Coronary artery (tissue), 2 donors: ENCODE data around the gene MEA1.
A peak's percentile ranks its signal among the peaks of the same experiment; 100 is the strongest.

ENCODE experiments used
- DNase-seq: peaks from one replicate; pipeline ENCODE4 v3.0.0-alpha.2; 2017; ENCODE audit warnings: low spot score
- H3K27ac ChIP-seq, 2 donors: fragments of 200-600 bp; sonication (generic); one replicate each; pipeline ENCODE4 v1.5.1; 2016 to 2019
- H3K4me3 ChIP-seq: fragments of 200-600 bp; sonication (generic); 2 replicates; pipeline ENCODE4 v1.5.1; 2016; ENCODE audit warnings: mild to moderate bottlenecking, moderate library complexity
- CTCF ChIP-seq: fragments of 200-600 bp; sonication (generic); IDR thresholded peaks from one replicate; pipeline ENCODE4 v1.5.1; 2019; ENCODE audit warnings: antibody characterized with exemption

MEA1 gene

GRCh38 chr6:42979523-42980177 is 34.1 kb downstream of the MEA1 start:
- Histone ChIP-seq H3K27ac (peak overlapping the region; percentile 70 to 87), H3K4me3 (peak overlapping the region; percentile 87)
- TF ChIP-seq CTCF: no peak
- DNase-seq: no peak

- peak within 1 kb of the TSS; percentile 87 for H3K4me3 ChIP-seq
- DNase-seq: peak; percentile 92
- TF ChIP-seq CTCF: no peak
- H3K27ac ChIP-seq: peak within 1 kb of the TSS; percentile 70 to 87
Measured at GRCh38 chr6:42978839-42979522, 34.8 kb downstream of the MEA1 start, which contains the start of gene PEX6. Gene PEX6 (minus strand): TSS chr6:42979181. CDS start chr6:42979150, 31 bp downstream.

DNA sequence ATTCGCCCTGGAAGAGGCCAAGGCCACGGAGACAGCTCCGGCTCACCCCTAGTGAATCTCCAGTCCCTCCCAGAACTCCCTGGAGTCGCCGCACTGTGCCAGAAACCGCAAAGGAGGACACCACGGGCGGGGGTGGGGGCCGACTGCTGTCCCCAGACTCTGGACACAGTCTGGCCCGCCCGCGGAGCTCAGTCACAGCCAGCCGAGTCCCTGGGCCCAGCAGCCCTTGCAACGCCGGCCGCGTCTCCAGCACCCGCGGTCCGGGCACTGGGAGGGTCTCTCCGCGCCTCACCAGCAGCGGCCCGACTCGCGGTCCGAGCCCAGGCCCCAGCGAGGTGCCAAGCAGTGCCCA is 35.3 kb downstream of the MEA1 start:
- peak overlapping the region; percentile 87 for H3K4me3 ChIP-seq
- DNase-seq: no peak
- TF ChIP-seq CTCF: no peak

GRCh38 chr6:42974919-42975505 is 38.7 kb downstream of the MEA1 start:
- TF ChIP-seq CTCF: no peak
- Histone ChIP-seq H3K4me3 (no peak overlapping the region), H3K27ac (no peak overlapping the region)
- DNase-seq: no peak

More for the DNA sequence above, 35.3 kb downstream of the MEA1 start:
- H3K27ac ChIP-seq: peak overlapping the region; percentile 70 to 87

GRCh38 chr6:42973926-42974325 is 39.8 kb downstream of the MEA1 start:
- Histone ChIP-seq H3K27ac (no peak overlapping the region), H3K4me3 (no peak overlapping the region)
- no peak for DNase-seq
- TF ChIP-seq CTCF: no peak

GRCh38 chr6:42971746-42972327 is 41.9 kb downstream of the MEA1 start:
- no peak for DNase-seq
- TF ChIP-seq CTCF: no peak
- no peak overlapping the region for H3K4me3 ChIP-seq
- H3K27ac ChIP-seq: no peak overlapping the region
